Colonic mucosa (tissue), 4 donors: ENCODE measurements around the gene MPL. TPM values are rescaled to one million over a fixed set of nuclear protein-coding genes. Genes with fewer than 3 reads are reported as not detected.

Experiments
- DNase-seq: peaks from one replicate; pipeline ENCODE4 v3.0.0-alpha.2; 2020
- H3K27ac ChIP-seq: fragments of 200-600 bp; one replicate; pipeline ENCODE4 v1.8.0; 2021
- H3K27me3 ChIP-seq: fragments of 200-600 bp; one replicate; pipeline ENCODE4 v1.8.0; 2021
- H3K36me3 ChIP-seq: fragments of 200-600 bp; one replicate; pipeline ENCODE4 v1.8.0; 2021
- H3K4me1 ChIP-seq: fragments of 200-600 bp; one replicate; pipeline ENCODE4 v1.8.0; 2021; ENCODE audit warnings: mild to moderate bottlenecking
- H3K4me3 ChIP-seq: fragments of 200-600 bp; one replicate; pipeline ENCODE4 v1.8.0; 2021
- H3K9ac ChIP-seq, 2 donors: one replicate each; pipeline ENCODE4 v1.7.0; 2013; ENCODE audit warnings: control low read depth in 2 of 2, low read depth in 2 of 2, low read length in 2 of 2
- H3K9me3 ChIP-seq: fragments of 200-600 bp; one replicate; pipeline ENCODE4 v1.8.0; 2021
- intact Hi-C: fragments of 100-400 bp; cut with DNase I; formaldehyde crosslinking; loops from one replicate; pipeline ENCODE4 v1.14.1; 2022
- total RNA-seq, 2 donors: library from RNA; stranded (reverse); fragmentation: NEBNext Ultra II Directional in 1 of 2; extraction: Animal tissue kit (Norgen Biotek cat#: 25700) in 1 of 2; gene quantifications; one replicate each; pipeline ENCODE4 v1.2.1, GENCODE V29; 2021
- TF ChIP-seq, protein P1 (sequence below): fragments of 200-600 bp; IDR thresholded peaks from one replicate; pipeline ENCODE4 v1.8.0; 2022; ENCODE audit warnings: antibody characterized with exemption, mild to moderate bottlenecking
- donor health status: healthy.
- donor health status: DM: no; HTN: no; CAD: no.
- donor health status: DM: no; HTN: no; CAD: no.

The MPL gene
- total RNA-seq, 2 donors from 2014 or later = 0.12 TPM; not detected in 1

DNA sequence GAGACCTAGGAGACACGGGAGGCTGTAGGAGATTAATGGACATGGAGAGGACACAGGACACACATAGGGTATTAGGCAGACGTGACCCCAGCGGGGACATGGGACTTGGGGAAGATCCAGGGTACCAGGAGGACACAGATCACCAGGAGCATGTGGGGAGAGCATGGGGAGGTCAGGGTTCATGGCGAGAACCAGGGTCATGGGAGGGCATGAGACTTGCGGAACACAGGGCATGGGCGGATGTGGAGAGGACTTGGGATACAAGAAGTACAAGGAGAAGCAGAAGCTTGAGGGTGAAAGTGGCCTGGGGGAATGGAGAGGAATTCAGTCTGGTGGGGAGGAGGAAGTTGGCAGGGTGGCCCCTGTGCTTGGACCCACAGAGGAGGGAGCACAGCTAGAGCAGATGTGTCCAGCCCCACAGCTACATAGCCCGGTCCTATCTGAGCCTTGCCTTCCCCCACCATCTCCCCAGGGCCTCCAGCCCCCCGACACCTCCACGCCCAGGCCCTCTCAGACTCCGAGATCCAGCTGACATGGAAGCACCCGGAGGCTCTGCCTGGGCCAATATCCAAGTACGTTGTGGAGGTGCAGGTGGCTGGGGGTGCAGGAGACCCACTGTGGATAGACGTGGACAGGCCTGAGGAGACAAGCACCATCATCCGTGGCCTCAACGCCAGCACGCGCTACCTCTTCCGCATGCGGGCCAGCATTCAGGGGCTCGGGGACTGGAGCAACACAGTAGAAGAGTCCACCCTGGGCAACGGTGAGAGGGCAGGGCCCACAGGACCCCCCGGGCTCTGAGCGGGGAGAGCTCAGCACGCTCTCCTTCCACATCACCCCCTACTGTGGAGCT, 24.7 kb upstream of the MPL start:
- H3K36me3 ChIP-seq = no peaks in the 10 kb centered on the region
- intact Hi-C loops = no loop called here
- H3K4me3 ChIP-seq = no peak overlapping the region
- TF ChIP-seq, protein P1, sequence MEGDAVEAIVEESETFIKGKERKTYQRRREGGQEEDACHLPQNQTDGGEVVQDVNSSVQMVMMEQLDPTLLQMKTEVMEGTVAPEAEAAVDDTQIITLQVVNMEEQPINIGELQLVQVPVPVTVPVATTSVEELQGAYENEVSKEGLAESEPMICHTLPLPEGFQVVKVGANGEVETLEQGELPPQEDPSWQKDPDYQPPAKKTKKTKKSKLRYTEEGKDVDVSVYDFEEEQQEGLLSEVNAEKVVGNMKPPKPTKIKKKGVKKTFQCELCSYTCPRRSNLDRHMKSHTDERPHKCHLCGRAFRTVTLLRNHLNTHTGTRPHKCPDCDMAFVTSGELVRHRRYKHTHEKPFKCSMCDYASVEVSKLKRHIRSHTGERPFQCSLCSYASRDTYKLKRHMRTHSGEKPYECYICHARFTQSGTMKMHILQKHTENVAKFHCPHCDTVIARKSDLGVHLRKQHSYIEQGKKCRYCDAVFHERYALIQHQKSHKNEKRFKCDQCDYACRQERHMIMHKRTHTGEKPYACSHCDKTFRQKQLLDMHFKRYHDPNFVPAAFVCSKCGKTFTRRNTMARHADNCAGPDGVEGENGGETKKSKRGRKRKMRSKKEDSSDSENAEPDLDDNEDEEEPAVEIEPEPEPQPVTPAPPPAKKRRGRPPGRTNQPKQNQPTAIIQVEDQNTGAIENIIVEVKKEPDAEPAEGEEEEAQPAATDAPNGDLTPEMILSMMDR = no peak
- H3K9ac ChIP-seq = no peak overlapping the region
- H3K4me1 ChIP-seq = no peaks in the 10 kb centered on the region
- H3K9me3 ChIP-seq = no peaks in the 10 kb centered on the region
- H3K27me3 ChIP-seq = no peaks in the 10 kb centered on the region
- H3K27ac ChIP-seq = no peak overlapping the region
- DNase-seq = no peak

DNA sequence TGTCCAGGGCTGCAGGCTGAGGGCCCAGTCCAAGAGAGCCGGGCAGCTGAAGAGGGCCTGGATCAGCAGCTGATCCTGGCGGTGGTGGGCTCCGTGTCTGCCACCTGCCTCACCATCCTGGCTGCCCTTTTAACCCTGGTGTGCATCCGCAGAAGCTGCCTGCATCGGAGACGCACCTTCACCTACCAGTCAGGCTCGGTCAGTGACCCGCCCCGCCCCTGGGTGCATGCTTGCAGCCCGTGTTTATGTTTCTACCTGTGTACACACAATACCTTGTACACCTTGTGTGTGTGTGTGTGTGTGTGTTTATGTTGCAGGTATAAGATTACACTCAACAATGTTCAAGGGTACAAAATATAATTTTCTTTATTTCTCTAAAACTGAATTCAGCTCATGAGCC, 23.8 kb upstream of the MPL start:
- H3K27me3 ChIP-seq = no peaks in the 10 kb centered on the region
- intact Hi-C loops = no loop called here
- no peaks in the 10 kb centered on the region for H3K4me1 ChIP-seq
- H3K4me3 ChIP-seq = no peak overlapping the region
- peak; percentile 68 for DNase-seq
- TF ChIP-seq, protein P1 = no peak
- no peak overlapping the region for H3K9ac ChIP-seq
- H3K27ac ChIP-seq = no peak overlapping the region
- H3K9me3 ChIP-seq = no peaks in the 10 kb centered on the region
- no peaks in the 10 kb centered on the region for H3K36me3 ChIP-seq

DNA sequence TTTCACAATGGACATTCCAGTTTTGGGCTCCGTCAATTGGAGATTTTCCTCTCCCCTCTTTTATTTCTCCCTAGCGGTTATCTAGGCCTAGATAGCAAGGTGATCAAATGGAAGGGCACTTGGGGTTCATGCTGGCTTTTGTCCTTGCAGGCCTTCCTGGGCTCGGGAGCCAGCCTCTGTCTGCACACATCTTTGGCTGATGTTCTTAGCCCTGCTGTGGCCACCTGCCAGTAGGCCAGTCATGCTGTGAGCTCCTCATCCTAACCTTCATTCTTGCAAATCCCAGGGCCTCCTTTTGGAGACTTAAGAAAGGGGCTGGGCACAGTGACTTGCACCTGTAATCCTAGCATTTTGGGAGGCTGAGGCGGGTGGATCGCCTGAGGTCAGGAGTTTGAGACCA, 23.4 kb upstream of the MPL start:
- H3K27ac ChIP-seq = no peak overlapping the region
- TF ChIP-seq, protein P1 = no peak
- no peaks in the 10 kb centered on the region for H3K36me3 ChIP-seq
- H3K9ac ChIP-seq = no peak overlapping the region
- H3K9me3 ChIP-seq = no peaks in the 10 kb centered on the region
- intact Hi-C loops = no loop called here
- DNase-seq = no peak
- no peaks in the 10 kb centered on the region for H3K4me1 ChIP-seq
- no peaks in the 10 kb centered on the region for H3K27me3 ChIP-seq
- no peak overlapping the region for H3K4me3 ChIP-seq

DNA sequence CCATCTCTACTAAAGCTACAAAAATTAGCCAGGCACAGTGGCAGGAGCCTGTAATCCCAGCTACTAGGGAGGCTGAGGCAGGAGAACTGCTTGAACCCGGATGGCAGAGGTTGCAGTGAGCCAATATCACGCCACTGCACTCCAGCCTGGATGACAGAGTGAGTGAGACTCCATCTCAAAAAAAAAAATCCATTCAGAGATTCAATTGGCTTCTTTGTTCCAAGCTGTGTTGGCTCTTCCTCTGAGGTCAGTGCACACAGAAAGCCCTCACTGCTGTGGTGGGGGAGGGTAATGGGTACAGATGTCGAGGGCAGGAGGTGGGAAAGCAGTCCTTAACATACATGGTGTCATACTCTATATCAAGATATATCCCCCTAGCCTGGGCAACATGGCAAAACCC, 22.1 kb upstream of the MPL start:
- Histone ChIP-seq H3K27me3 (no peaks in the 10 kb centered on the region), H3K9me3 (no peaks in the 10 kb centered on the region), H3K9ac (no peak overlapping the region), H3K4me1 (no peaks in the 10 kb centered on the region), H3K27ac (no peak overlapping the region), H3K4me3 (no peak overlapping the region), H3K36me3 (no peaks in the 10 kb centered on the region)
- intact Hi-C loops = no loop called here
- TF ChIP-seq, protein P1 = no peak
- DNase-seq = no peak

DNA sequence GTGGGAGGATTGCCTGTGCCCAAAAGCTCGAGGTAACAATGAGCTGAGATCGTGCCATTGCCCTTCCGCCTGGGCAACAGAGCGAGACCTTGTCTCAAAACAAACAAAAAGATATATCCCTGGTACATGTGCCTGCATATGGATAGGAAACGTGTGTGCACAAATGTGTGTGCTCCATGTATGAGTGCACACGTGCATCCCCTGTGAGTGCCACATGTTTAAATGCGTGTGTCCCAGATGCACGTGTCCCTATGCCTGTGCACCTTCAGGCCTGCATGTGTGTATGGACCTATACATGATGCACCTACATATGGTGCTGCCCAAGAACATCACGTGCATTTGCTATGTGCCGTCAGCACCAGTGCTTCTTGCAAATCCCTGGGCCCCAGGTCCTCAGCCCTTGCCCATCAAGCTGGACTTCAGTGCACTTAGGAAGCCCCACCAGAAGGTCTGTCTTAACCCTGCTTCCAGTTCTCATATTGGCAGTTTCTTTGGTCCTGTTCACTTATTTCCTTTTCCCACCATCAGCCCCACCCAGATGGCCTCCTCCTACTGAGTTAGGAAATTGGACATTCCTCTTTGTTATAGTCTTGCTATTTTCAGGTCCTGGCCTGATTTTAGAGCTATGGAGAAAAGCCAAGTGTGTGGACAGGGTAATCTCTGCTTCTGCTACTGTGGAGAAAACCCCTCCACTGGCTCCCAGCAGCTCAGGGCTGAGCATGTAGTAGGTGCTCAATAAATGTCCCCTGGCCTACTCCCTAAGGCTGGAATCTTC, 21.5 kb upstream of the MPL start:
- H3K36me3 ChIP-seq = no peaks in the 10 kb centered on the region
- H3K9ac ChIP-seq = no peak overlapping the region
- no peak for DNase-seq
- no peaks in the 10 kb centered on the region for H3K27me3 ChIP-seq
- H3K27ac ChIP-seq = no peak overlapping the region
- TF ChIP-seq, protein P1 = no peak
- no peak overlapping the region for H3K4me3 ChIP-seq
- H3K4me1 ChIP-seq = no peaks in the 10 kb centered on the region
- intact Hi-C loops = no loop called here
- no peaks in the 10 kb centered on the region for H3K9me3 ChIP-seq
